ENCODE results near the gene TTC12. TPM values are rescaled to one million over a fixed set of nuclear protein-coding genes. Genes with fewer than 3 reads are reported as not detected.

Gene TTC12
- polyA plus RNA-seq, 1 donor from 2014 or later = 4.2 TPM

DNA sequence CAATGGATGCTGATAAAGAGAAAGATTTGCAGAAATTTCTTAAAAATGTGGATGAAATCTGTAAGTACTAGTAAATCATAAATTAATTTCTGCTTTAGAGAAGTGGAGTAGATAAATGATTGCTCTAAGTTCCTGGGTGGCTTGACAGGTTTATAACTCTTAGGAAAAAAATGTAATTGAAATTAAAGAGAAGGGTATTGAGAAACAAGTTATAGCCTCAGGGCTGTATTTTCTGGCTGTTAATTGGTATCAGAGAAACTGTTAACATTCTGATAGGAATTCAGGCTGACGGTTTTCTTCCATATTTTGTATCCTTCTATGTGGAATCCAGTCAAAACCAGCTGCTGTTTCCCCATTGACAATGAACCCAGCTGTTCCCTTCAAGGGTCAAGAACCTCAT, 1.9 kb downstream of the TTC12 start:
- Histone ChIP-seq H3K9me3 (ENCODE audit: low read length) (no peaks in the 10 kb centered on the region), H2AFZ (ENCODE audit: low read depth, low read length) (no peak overlapping the region), H3K27ac (ENCODE audit: low read length) (no peak overlapping the region), H3K79me2 (replicated peaks; ENCODE audit: insufficient read depth, low read length) (no peaks in the 10 kb centered on the region), H3K36me3 (ENCODE audit: insufficient read depth, low read length) (no peaks in the 10 kb centered on the region), H3F3A (ENCODE audit: insufficient read depth, low read length, poor library complexity, severe bottlenecking) (no peaks in the 10 kb centered on the region), H4K20me1 (ENCODE audit: insufficient read depth) (no peaks in the 10 kb centered on the region), H3K27me3 (ENCODE audit: insufficient read depth, low read depth, low read length) (no peaks in the 10 kb centered on the region), H3K4me2 (ENCODE audit: low read length) (no peak overlapping the region), H3K9me2 (ENCODE audit: insufficient read depth, low read length) (no peaks in the 10 kb centered on the region), H3K9ac (ENCODE audit: low read length) (no peak overlapping the region), H3K4me3 (ENCODE audit: low read length) (no peak overlapping the region)
- TF ChIP-seq RAD21 (conservative IDR thresholded peaks at IDR 0.05) = no peak
- no peak for TF ChIP-seq EP300 (conservative IDR thresholded peaks at IDR 0.05; ENCODE audit: poor library complexity, severe bottlenecking)
- TF ChIP-seq TAF1 (IDR thresholded peaks at IDR 0.05; ENCODE audit: low read depth) = no peak
- TF ChIP-seq, protein P1, sequence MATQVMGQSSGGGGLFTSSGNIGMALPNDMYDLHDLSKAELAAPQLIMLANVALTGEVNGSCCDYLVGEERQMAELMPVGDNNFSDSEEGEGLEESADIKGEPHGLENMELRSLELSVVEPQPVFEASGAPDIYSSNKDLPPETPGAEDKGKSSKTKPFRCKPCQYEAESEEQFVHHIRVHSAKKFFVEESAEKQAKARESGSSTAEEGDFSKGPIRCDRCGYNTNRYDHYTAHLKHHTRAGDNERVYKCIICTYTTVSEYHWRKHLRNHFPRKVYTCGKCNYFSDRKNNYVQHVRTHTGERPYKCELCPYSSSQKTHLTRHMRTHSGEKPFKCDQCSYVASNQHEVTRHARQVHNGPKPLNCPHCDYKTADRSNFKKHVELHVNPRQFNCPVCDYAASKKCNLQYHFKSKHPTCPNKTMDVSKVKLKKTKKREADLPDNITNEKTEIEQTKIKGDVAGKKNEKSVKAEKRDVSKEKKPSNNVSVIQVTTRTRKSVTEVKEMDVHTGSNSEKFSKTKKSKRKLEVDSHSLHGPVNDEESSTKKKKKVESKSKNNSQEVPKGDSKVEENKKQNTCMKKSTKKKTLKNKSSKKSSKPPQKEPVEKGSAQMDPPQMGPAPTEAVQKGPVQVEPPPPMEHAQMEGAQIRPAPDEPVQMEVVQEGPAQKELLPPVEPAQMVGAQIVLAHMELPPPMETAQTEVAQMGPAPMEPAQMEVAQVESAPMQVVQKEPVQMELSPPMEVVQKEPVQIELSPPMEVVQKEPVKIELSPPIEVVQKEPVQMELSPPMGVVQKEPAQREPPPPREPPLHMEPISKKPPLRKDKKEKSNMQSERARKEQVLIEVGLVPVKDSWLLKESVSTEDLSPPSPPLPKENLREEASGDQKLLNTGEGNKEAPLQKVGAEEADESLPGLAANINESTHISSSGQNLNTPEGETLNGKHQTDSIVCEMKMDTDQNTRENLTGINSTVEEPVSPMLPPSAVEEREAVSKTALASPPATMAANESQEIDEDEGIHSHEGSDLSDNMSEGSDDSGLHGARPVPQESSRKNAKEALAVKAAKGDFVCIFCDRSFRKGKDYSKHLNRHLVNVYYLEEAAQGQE (IDR thresholded peaks at IDR 0.05; ENCODE audit: borderline replicate concordance) = no peak
- TF ChIP-seq, protein P2, sequence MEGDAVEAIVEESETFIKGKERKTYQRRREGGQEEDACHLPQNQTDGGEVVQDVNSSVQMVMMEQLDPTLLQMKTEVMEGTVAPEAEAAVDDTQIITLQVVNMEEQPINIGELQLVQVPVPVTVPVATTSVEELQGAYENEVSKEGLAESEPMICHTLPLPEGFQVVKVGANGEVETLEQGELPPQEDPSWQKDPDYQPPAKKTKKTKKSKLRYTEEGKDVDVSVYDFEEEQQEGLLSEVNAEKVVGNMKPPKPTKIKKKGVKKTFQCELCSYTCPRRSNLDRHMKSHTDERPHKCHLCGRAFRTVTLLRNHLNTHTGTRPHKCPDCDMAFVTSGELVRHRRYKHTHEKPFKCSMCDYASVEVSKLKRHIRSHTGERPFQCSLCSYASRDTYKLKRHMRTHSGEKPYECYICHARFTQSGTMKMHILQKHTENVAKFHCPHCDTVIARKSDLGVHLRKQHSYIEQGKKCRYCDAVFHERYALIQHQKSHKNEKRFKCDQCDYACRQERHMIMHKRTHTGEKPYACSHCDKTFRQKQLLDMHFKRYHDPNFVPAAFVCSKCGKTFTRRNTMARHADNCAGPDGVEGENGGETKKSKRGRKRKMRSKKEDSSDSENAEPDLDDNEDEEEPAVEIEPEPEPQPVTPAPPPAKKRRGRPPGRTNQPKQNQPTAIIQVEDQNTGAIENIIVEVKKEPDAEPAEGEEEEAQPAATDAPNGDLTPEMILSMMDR (IDR thresholded peaks at IDR 0.05; ENCODE audit: poor library complexity, severe bottlenecking) = no peak
- no peak for TF ChIP-seq SMC3 (conservative IDR thresholded peaks at IDR 0.05; ENCODE audit: poor library complexity)
- no peak for TF ChIP-seq EZH2 (IDR thresholded peaks at IDR 0.05; ENCODE audit: borderline replicate concordance, insufficient read depth, low read length, poor library complexity, severe bottlenecking)
- TF ChIP-seq POLR2AphosphoS5 (IDR thresholded peaks at IDR 0.05) = no peak
- no peak for TF ChIP-seq MXI1 (conservative IDR thresholded peaks at IDR 0.05; ENCODE audit: poor library complexity, severe bottlenecking)

DNA sequence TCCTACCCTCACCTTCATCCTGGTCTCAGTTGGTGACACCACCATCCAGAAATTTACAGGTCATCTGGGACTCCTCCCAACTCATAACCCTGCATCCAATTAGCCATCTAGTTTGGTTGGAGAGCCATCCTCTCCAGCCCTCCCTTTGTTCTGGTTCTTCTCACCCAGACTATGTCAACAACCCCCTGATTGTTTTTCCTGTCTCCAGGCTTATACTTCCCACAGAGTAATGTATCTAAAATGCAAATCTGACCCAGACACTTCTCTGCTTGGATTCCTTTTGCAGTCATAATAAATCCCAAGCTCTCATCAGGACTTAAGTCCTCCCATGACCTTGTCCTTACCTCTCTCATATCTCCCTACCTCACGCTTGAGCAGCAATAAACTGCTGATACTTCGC, 3.0 kb downstream of the TTC12 start:
- no peaks in the 10 kb centered on the region for H3F3A ChIP-seq (ENCODE audit: insufficient read depth, low read length, poor library complexity, severe bottlenecking)
- no peak overlapping the region for H3K27ac ChIP-seq (ENCODE audit: low read length)
- H3K4me2 ChIP-seq (ENCODE audit: low read length) = no peak overlapping the region
- H3K9me2 ChIP-seq (ENCODE audit: insufficient read depth, low read length) = no peaks in the 10 kb centered on the region
- H3K9ac ChIP-seq (ENCODE audit: low read length) = no peak overlapping the region
- H3K36me3 ChIP-seq (ENCODE audit: insufficient read depth, low read length) = no peaks in the 10 kb centered on the region
- TF ChIP-seq, protein P2 (IDR thresholded peaks at IDR 0.05; ENCODE audit: poor library complexity, severe bottlenecking) = no peak
- TF ChIP-seq POLR2AphosphoS5 (IDR thresholded peaks at IDR 0.05) = no peak
- TF ChIP-seq EP300 (conservative IDR thresholded peaks at IDR 0.05; ENCODE audit: poor library complexity, severe bottlenecking) = no peak
- no peak for TF ChIP-seq SMC3 (conservative IDR thresholded peaks at IDR 0.05; ENCODE audit: poor library complexity)
- no peak for TF ChIP-seq TAF1 (IDR thresholded peaks at IDR 0.05; ENCODE audit: low read depth)
- TF ChIP-seq, protein P1 (IDR thresholded peaks at IDR 0.05; ENCODE audit: borderline replicate concordance) = no peak
- no peak for TF ChIP-seq EZH2 (IDR thresholded peaks at IDR 0.05; ENCODE audit: borderline replicate concordance, insufficient read depth, low read length, poor library complexity, severe bottlenecking)
- no peak for TF ChIP-seq RAD21 (conservative IDR thresholded peaks at IDR 0.05)
- TF ChIP-seq MXI1 (conservative IDR thresholded peaks at IDR 0.05; ENCODE audit: poor library complexity, severe bottlenecking) = no peak
- no peak overlapping the region for H3K4me3 ChIP-seq (ENCODE audit: low read length)
- no peaks in the 10 kb centered on the region for H4K20me1 ChIP-seq (ENCODE audit: insufficient read depth)
- H3K9me3 ChIP-seq (ENCODE audit: low read length) = no peaks in the 10 kb centered on the region
- no peaks in the 10 kb centered on the region for H3K27me3 ChIP-seq (ENCODE audit: insufficient read depth, low read depth, low read length)
- no peaks in the 10 kb centered on the region for H3K79me2 ChIP-seq (replicated peaks; ENCODE audit: insufficient read depth, low read length)
- H2AFZ ChIP-seq (ENCODE audit: low read depth, low read length) = no peak overlapping the region
